T follicular helper cell (primary cell): Measurements from ENCODE around the gene TRPV3.
"Not testable (repeated sequence)": the region's sequence is repeated elsewhere in the genome, so short reads cannot be mapped to it uniquely, and the experiment has no call there.

ENCODE experiments used
- DNase-seq: peaks from one replicate; pipeline ENCODE4 v3.0.0-alpha.2; 2020; ENCODE audit warnings: low read depth

TRPV3 gene

DNA sequence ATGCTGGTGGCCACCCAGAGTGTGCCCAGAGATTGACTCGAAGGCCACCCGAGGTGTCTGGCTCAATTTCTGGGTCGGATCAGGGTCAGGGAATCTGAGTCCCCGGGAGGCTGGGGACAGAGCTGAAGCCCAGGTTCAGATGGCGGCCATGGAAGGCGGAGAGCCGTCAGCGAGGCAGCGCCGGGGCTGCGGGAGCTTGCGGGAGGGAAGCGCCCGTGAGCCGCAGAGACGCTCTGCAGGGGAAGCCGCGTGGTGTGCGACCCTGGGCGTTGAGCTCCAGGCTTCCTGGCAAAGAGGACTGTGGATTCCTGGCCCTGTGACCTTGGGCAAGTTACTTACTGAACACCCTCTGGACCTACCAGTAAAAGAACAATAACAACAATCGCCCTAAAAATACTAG lies 85.5 kb downstream of the TRPV3 start:
- DNase-seq, result no peak

DNA sequence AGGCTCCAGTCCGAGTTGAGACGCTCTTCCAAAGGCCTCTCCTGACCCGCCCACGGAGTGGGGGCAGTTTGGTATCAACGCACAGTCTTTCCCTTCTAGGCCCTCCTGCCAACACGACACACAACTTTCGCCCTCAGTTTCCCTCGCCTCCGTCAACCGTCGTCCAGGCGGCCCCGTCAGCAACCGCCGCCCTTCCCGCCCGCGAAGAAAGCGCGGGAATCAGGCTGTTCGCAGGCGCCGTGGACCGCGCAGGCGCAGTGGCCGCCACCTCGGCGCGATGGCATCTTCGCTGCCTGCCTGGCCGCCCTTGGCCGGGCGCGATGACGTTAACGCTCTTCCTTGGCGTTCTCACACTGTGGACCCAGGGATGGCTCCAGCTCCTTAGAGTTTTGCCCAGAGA lies 86.0 kb downstream of the TRPV3 start, which contains the start of gene SPATA22:
Gene SPATA22 (minus strand): TSS at position 221 of the 400 bp plus-strand sequence. CDS start 2,494 bp downstream, outside the sequence.
- no peak for DNase-seq

DNA sequence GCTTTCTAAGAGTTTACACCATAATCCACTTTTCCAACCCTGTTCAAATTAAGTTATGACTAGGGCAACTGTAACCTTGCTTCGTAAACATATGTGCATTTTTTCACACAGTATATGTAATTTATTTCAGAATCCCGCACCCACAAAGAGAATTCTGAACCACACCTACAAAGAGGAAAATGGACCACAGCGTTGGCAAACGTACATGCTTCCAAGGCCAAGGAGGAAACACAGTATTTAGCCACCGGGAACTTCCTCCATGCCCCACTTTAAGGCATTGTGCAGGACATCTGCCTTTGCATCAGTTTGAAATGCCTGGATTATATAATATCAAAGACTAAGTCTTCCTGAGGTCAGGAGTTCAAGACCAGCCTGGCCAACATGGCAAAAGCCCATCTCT lies 88.1 kb downstream of the TRPV3 start:
- no peak for DNase-seq

DNA sequence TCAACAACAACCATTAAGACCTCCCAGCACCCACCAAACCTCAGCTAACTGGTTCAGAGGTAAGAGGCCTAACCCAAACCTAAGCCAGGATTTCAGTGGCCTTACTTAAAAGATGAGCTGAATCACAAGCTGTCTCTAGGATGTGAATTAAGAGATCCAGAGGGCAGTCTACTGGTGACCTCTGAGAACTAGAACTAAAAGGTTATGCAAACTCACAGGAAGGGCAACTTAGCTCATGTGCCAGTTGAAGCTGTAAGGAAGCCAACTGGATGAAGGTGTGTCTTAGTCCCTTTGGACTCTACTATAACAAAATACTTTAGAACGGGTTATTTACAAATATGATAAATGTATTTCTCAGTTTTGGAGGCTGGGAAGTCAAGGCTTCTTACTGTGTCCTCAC lies 91.3 kb downstream of the TRPV3 start:
- not testable (repeated sequence) for DNase-seq
